Subcutaneous adipose tissue (tissue), 4 donors: ENCODE results near the gene XRRA1. TPM values are rescaled to one million over a fixed set of nuclear protein-coding genes. Genes with fewer than 3 reads are reported as not detected.

Experiments
- CTCF ChIP-seq: fragments of 450-650 bp; IDR thresholded peaks from one replicate; pipeline ENCODE4 v1.5.1; 2016; ENCODE audit warnings: low read depth, mild to moderate bottlenecking, control low read depth, antibody characterized with exemption, moderate library complexity
- total RNA-seq, 4 donors: library from RNA; depleted of rRNA; stranded (reverse); fragments of >200 nt; gene quantifications; one replicate each; pipeline ENCODE4 v1.1.0, GENCODE V29; 2016

The XRRA1 gene
- total RNA-seq, 4 donors from 2014 or later, result 12.9 to 35.0 (median 18.2) TPM

GRCh38 chr11:74826901-74827300, 122.0 kb downstream of the XRRA1 start:
- TF ChIP-seq CTCF, result no peak

GRCh38 chr11:74824285-74824982, 124.5 kb downstream of the XRRA1 start:
- TF ChIP-seq CTCF, result no peak

GRCh38 chr11:74822170-74822569, 126.7 kb downstream of the XRRA1 start:
- TF ChIP-seq CTCF, result no peak

GRCh38 chr11:74820763-74821162, 128.1 kb downstream of the XRRA1 start:
- no peak for TF ChIP-seq CTCF

- TF ChIP-seq CTCF, result no peak
These were observed 129.5 kb downstream of the XRRA1 start for GRCh38 chr11:74819400-74819799.

- no peak for TF ChIP-seq CTCF
These were observed 130.5 kb downstream of the XRRA1 start for GRCh38 chr11:74818283-74818946.

- TF ChIP-seq CTCF, result no peak
These were observed 132.2 kb downstream of the XRRA1 start for GRCh38 chr11:74816664-74817063.
